WTC11 (cell line): ENCODE results near the gene CYP46A1. TPM values are rescaled to one million over a fixed set of nuclear protein-coding genes. Genes with fewer than 3 reads are reported as not detected.
A peak's percentile ranks its signal among the peaks of the same experiment; 100 is the strongest.
"Not testable (repeated sequence)": the region's sequence is repeated elsewhere in the genome, so short reads cannot be mapped to it uniquely, and the experiment has no call there.

Source experiments
- ATAC-seq: fragments of 200-7000 bp; cut with Tn5 transposase; 2 replicates; pipeline ENCODE4 v1.10.0; 2021; ENCODE audit warnings: mild to moderate bottlenecking, moderate library complexity
- CTCF ChIA-PET: fragments of 300-600 bp; sonication (Branson Sonifier 250); formaldehyde crosslinking; loops from one replicate; lab custom pipeline; 2021; ENCODE audit warnings: antibody characterized with exemption; lab: Charles Lee
- POLR2A ChIA-PET: fragments of 350-600 bp; sonication (Branson Sonifier 250); formaldehyde crosslinking; loops from one replicate; lab custom pipeline; 2021; ENCODE audit warnings: antibody characterized with exemption; lab: Charles Lee
- DNase-seq: peaks from one replicate; pipeline ENCODE4 v3.0.0; 2021; ENCODE audit warnings: low spot score
- H3K27ac Mint-ChIP-seq: 2 replicates; pipeline ENCODE4 v1.8.0; 2021; ENCODE audit warnings: mixed read lengths
- H3K27me3 Mint-ChIP-seq: 2 replicates; pipeline ENCODE4 v1.8.0; 2021; ENCODE audit warnings: low read depth, mild to moderate bottlenecking, moderate library complexity, mixed read lengths
- H3K36me3 Mint-ChIP-seq: 2 replicates; pipeline ENCODE4 v1.8.0; 2021; ENCODE audit warnings: mixed read lengths
- H3K4me1 Mint-ChIP-seq: 2 replicates; pipeline ENCODE4 v1.8.0; 2022; ENCODE audit warnings: mixed read lengths
- H3K4me3 Mint-ChIP-seq: 2 replicates; pipeline ENCODE4 v1.8.0; 2021; ENCODE audit warnings: mild to moderate bottlenecking, moderate library complexity, mixed read lengths
- H3K9me3 Mint-ChIP-seq: 2 replicates; pipeline ENCODE4 v1.8.0; 2021; ENCODE audit warnings: mixed read lengths
- CREM ChIP-seq: sonication (generic); formaldehyde crosslinking; IDR thresholded peaks from 2 replicates; pipeline ENCODE4 v1.8.1; 2022; ENCODE audit warnings: mild to moderate bottlenecking, missing genetic modification reagents, moderate library complexity
- ELF4 ChIP-seq: sonication (generic); formaldehyde crosslinking; IDR thresholded peaks from 2 replicates; pipeline ENCODE4 v1.8.1; 2022; ENCODE audit warnings: low read depth, mild to moderate bottlenecking, moderate library complexity, missing genetic modification reagents
- ETV6 ChIP-seq: sonication (generic); formaldehyde crosslinking; IDR thresholded peaks from 2 replicates; pipeline ENCODE4 v1.8.1; 2022; ENCODE audit warnings: mild to moderate bottlenecking, missing genetic modification reagents
- FOXP1 ChIP-seq: sonication (generic); formaldehyde crosslinking; IDR thresholded peaks from 2 replicates; pipeline ENCODE4 v1.8.0; 2022; ENCODE audit warnings: missing genetic modification reagents, mild to moderate bottlenecking, moderate library complexity, borderline replicate concordance
- GABPB1 ChIP-seq: sonication (generic); formaldehyde crosslinking; IDR thresholded peaks from 2 replicates; pipeline ENCODE4 v1.8.1; 2023; ENCODE audit warnings: mild to moderate bottlenecking, missing genetic modification reagents
- MXD4 ChIP-seq: fragments of 250-450 bp; sonication (Bioruptor Pico); IDR thresholded peaks from 2 replicates; pipeline ENCODE4 v1.8.0; 2021; ENCODE audit warnings: mild to moderate bottlenecking, moderate library complexity, borderline replicate concordance
- NR3C1 ChIP-seq: sonication (generic); formaldehyde crosslinking; conservative IDR thresholded peaks from 2 replicates; pipeline ENCODE4 v1.8.1; 2023; ENCODE audit warnings: low read depth, mild to moderate bottlenecking, missing genetic modification reagents
- PRRX2 ChIP-seq: fragments of 250-450 bp; sonication (Bioruptor Pico); IDR thresholded peaks from 2 replicates; pipeline ENCODE4 v1.8.0; 2021; ENCODE audit warnings: mild to moderate bottlenecking
- RORB ChIP-seq: fragments of 250-450 bp; sonication (Bioruptor Pico); IDR thresholded peaks from 2 replicates; pipeline ENCODE4 v1.9.0; 2021; ENCODE audit warnings: mild to moderate bottlenecking
- TEAD4 ChIP-seq: sonication (generic); formaldehyde crosslinking; IDR thresholded peaks from 2 replicates; pipeline ENCODE4 v1.8.0; 2022; ENCODE audit warnings: mild to moderate bottlenecking, missing genetic modification reagents
- ZBTB21 ChIP-seq: sonication (generic); formaldehyde crosslinking; IDR thresholded peaks from 2 replicates; pipeline ENCODE4 v1.8.1; 2023; ENCODE audit warnings: mild to moderate bottlenecking, missing genetic modification reagents, borderline replicate concordance
- total RNA-seq: library from RNA; stranded (reverse); gene quantifications from 3 replicates; pipeline ENCODE4 v1.2.3, GENCODE V29; 2021
- TF ChIP-seq, protein P1 (sequence below): sonication (generic); formaldehyde crosslinking; IDR thresholded peaks from 2 replicates; pipeline ENCODE4 v1.8.1; 2023; ENCODE audit warnings: mild to moderate bottlenecking, missing genetic modification reagents
- TF ChIP-seq, protein P2 (sequence below): fragments of 250-450 bp; sonication (Bioruptor Pico); IDR thresholded peaks from 2 replicates; pipeline ENCODE4 v1.8.0; 2021; ENCODE audit warnings: mild to moderate bottlenecking
- TF ChIP-seq, protein P3 (sequence below): sonication (generic); formaldehyde crosslinking; IDR thresholded peaks from 2 replicates; pipeline ENCODE4 v1.8.1; 2023; ENCODE audit warnings: mild to moderate bottlenecking, missing genetic modification reagents
- TF ChIP-seq, protein P4 (sequence below): sonication (generic); formaldehyde crosslinking; IDR thresholded peaks from 2 replicates; pipeline ENCODE4 v1.8.1; 2022; ENCODE audit warnings: mild to moderate bottlenecking, moderate library complexity, missing genetic modification reagents
- TF ChIP-seq, protein P5 (sequence below): sonication (generic); formaldehyde crosslinking; IDR thresholded peaks from 2 replicates; pipeline ENCODE4 v1.8.1; 2022; ENCODE audit warnings: missing genetic modification reagents, borderline replicate concordance
- TF ChIP-seq, protein P6 (sequence below): sonication (generic); formaldehyde crosslinking; conservative IDR thresholded peaks from 2 replicates; pipeline ENCODE4 v1.8.1; 2022; ENCODE audit warnings: mild to moderate bottlenecking, missing genetic modification reagents

Gene CYP46A1
- total RNA-seq, 1 experiment from 2014 or later: 0.77 TPM

DNA sequence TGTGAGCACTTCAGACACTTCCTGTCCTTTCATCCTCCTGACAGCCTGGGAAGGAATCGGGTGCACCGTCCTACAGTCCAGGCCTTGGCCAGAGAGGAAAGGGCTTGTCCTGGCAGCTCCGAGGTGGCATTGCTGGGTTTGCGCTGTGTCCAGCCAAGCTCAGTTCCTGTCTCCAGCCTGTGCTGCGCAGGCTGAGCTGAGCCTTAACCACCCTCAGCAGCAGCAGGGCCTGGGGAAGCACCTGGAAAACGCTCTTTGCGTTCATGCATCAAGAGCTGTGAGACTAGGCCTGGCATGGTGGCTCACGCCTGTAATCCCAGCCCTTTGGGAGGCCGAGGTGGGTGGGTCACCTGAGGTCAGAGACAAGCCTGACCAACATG is 75.4 kb downstream of the CYP46A1 start:
- TF ChIP-seq, protein P1, sequence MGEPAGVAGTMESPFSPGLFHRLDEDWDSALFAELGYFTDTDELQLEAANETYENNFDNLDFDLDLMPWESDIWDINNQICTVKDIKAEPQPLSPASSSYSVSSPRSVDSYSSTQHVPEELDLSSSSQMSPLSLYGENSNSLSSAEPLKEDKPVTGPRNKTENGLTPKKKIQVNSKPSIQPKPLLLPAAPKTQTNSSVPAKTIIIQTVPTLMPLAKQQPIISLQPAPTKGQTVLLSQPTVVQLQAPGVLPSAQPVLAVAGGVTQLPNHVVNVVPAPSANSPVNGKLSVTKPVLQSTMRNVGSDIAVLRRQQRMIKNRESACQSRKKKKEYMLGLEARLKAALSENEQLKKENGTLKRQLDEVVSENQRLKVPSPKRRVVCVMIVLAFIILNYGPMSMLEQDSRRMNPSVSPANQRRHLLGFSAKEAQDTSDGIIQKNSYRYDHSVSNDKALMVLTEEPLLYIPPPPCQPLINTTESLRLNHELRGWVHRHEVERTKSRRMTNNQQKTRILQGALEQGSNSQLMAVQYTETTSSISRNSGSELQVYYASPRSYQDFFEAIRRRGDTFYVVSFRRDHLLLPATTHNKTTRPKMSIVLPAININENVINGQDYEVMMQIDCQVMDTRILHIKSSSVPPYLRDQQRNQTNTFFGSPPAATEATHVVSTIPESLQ (CRISPR knock-in tag): no peak
- no peak for TF ChIP-seq ZBTB21 (CRISPR knock-in tag)
- TF ChIP-seq TEAD4 (CRISPR knock-in tag): no peak
- TF ChIP-seq CREM (CRISPR knock-in tag): no peak
- Mint-ChIP-seq H3K27me3 (no peaks in the 10 kb centered on the region), H3K27ac (no peak overlapping the region), H3K4me3 (no peak overlapping the region), H3K36me3 (no peaks in the 10 kb centered on the region), H3K9me3 (peaks cover 5% of the 10 kb centered on the region), H3K4me1 (peaks cover 24% of the 10 kb centered on the region)
- DNase-seq (no peak), ATAC-seq (no peak)
- ChIA-PET CTCF (interaction anchor here (1.0 to 4.5 kb wide), 2 partner anchors 12 to 29 kb away, joined by 3 to 21 read pairs; no protein-coding TSS in a partner anchor), POLR2A (no interaction called here)

DNA sequence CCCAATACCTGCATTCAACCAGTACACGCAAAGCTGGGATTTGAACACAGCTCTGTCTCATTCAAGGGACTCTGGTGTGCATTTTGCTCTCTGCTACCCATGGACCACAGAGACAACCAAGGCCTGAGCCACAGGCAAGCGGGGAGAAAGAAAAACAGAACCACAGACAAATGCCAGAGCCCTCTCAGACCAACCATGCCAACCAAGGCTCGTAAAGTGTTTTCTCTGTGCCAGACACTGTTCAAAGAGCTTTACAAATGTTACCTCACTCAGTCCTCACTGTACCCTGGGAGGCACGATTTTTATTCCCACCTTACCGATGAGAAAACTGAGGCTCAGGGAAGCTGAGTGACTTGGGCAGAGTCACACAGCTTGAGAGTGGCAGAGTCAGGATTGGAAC is 76.7 kb downstream of the CYP46A1 start:
- CTCF ChIA-PET: interaction anchor here (4.5 kb wide), 1 partner anchor 30 kb away, joined by 21 read pairs; no protein-coding TSS in a partner anchor
- ATAC-seq: no peak
- H3K27ac Mint-ChIP-seq: 0 out of 2 replicates have a peak overlapping the region, but pooled peaks have one; percentile 30

DNA sequence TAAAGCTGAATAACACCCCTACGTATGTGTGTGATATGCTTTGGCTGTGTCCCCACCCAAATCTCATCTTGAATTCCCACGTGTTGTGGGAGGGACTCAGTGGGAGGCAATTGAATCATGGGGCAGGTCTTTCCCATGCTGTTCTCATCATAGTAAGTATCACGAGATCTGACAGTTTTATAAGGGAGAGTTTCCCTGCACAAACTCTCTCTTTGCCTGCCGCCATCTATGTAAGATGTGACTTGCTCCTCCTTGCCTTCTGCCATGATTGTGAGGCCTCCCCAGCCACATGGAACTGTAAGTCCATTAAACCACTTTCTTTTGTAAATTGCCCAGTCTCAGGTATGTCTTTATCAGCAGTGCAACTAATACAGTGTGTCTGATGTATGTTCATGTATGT is 78.8 kb downstream of the CYP46A1 start:
- H3K36me3 Mint-ChIP-seq, ATAC-seq, H3K27me3 Mint-ChIP-seq, H3K27ac Mint-ChIP-seq, CTCF ChIA-PET, H3K9me3 Mint-ChIP-seq, POLR2A ChIA-PET, DNase-seq, H3K4me3 Mint-ChIP-seq: not testable (repeated sequence)
- H3K4me1 Mint-ChIP-seq: peaks cover 26% of the 10 kb centered on the region

More for the DNA sequence above, 76.7 kb downstream of the CYP46A1 start:
- Mint-ChIP-seq H3K4me3 (no peak overlapping the region), H3K36me3 (no peaks in the 10 kb centered on the region), H3K9me3 (peaks cover 5% of the 10 kb centered on the region), H3K27me3 (no peaks in the 10 kb centered on the region; the same call in 1 of the 2 replicates), H3K4me1 (peaks cover 24% of the 10 kb centered on the region)
- POLR2A ChIA-PET: no interaction called here
- DNase-seq: no peak
- TF ChIP-seq PRRX2 (no peak), RORB (CRISPR knock-in tag) (no peak), GABPB1 (CRISPR knock-in tag) (no peak), ETV6 (no peak), MXD4 (CRISPR knock-in tag) (no peak), NR3C1 (no peak), FOXP1 (no peak), ELF4 (CRISPR knock-in tag) (no peak)
- TF ChIP-seq, protein P2, sequence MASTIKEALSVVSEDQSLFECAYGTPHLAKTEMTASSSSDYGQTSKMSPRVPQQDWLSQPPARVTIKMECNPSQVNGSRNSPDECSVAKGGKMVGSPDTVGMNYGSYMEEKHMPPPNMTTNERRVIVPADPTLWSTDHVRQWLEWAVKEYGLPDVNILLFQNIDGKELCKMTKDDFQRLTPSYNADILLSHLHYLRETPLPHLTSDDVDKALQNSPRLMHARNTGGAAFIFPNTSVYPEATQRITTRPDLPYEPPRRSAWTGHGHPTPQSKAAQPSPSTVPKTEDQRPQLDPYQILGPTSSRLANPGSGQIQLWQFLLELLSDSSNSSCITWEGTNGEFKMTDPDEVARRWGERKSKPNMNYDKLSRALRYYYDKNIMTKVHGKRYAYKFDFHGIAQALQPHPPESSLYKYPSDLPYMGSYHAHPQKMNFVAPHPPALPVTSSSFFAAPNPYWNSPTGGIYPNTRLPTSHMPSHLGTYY (CRISPR knock-in tag): no peak
- TF ChIP-seq, protein P3, sequence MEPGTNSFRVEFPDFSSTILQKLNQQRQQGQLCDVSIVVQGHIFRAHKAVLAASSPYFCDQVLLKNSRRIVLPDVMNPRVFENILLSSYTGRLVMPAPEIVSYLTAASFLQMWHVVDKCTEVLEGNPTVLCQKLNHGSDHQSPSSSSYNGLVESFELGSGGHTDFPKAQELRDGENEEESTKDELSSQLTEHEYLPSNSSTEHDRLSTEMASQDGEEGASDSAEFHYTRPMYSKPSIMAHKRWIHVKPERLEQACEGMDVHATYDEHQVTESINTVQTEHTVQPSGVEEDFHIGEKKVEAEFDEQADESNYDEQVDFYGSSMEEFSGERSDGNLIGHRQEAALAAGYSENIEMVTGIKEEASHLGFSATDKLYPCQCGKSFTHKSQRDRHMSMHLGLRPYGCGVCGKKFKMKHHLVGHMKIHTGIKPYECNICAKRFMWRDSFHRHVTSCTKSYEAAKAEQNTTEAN: no peak
- TF ChIP-seq, protein P4, sequence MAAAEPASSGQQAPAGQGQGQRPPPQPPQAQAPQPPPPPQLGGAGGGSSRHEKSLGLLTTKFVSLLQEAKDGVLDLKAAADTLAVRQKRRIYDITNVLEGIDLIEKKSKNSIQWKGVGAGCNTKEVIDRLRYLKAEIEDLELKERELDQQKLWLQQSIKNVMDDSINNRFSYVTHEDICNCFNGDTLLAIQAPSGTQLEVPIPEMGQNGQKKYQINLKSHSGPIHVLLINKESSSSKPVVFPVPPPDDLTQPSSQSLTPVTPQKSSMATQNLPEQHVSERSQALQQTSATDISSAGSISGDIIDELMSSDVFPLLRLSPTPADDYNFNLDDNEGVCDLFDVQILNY: no peak
- TF ChIP-seq, protein P5, sequence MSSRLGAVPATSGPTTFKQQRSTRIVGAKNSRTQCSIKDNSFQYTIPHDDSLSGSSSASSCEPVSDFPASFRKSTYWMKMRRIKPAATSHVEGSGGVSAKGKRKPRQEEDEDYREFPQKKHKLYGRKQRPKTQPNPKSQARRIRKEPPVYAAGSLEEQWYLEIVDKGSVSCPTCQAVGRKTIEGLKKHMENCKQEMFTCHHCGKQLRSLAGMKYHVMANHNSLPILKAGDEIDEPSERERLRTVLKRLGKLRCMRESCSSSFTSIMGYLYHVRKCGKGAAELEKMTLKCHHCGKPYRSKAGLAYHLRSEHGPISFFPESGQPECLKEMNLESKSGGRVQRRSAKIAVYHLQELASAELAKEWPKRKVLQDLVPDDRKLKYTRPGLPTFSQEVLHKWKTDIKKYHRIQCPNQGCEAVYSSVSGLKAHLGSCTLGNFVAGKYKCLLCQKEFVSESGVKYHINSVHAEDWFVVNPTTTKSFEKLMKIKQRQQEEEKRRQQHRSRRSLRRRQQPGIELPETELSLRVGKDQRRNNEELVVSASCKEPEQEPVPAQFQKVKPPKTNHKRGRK (CRISPR knock-in tag): no peak
- TF ChIP-seq, protein P6, sequence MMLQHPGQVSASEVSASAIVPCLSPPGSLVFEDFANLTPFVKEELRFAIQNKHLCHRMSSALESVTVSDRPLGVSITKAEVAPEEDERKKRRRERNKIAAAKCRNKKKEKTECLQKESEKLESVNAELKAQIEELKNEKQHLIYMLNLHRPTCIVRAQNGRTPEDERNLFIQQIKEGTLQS (CRISPR knock-in tag): no peak
